Activated CD4-positive, alpha-beta T cell treated with anti-CD3 and anti-CD28 coated beads, Interleukin-2, amount 10 ng/mL, durations not matched to agents 24 days and 14 days (primary cell): ENCODE results near the gene BIRC3. TPM values are rescaled to one million over a fixed set of nuclear protein-coding genes. Genes with fewer than 3 reads are reported as not detected.
"Not testable (repeated sequence)": the region's sequence is repeated elsewhere in the genome, so short reads cannot be mapped to it uniquely, and the experiment has no call there.

Experiments used
- DNase-seq: peaks from one replicate; pipeline ENCODE4 v3.0.0; 2022
- H3K27ac Mint-ChIP-seq: one replicate; pipeline ENCODE4 v1.8.0; 2022; ENCODE audit warnings: mild to moderate bottlenecking, mixed read lengths
- H3K27me3 Mint-ChIP-seq: one replicate; pipeline ENCODE4 v1.8.0; 2022; ENCODE audit warnings: mixed read lengths
- H3K36me3 Mint-ChIP-seq: one replicate; pipeline ENCODE4 v1.8.0; 2022; ENCODE audit warnings: low read depth, mild to moderate bottlenecking, mixed read lengths
- H3K4me1 Mint-ChIP-seq: one replicate; pipeline ENCODE4 v1.8.0; 2021; ENCODE audit warnings: mixed read lengths
- H3K4me3 Mint-ChIP-seq: one replicate; pipeline ENCODE4 v1.8.0; 2022; ENCODE audit warnings: mild to moderate bottlenecking, moderate library complexity, mixed read lengths
- H3K9me3 Mint-ChIP-seq: one replicate; pipeline ENCODE4 v1.8.0; 2021; ENCODE audit warnings: mixed read lengths
- intact Hi-C: fragments of 100-400 bp; cut with micrococcal nuclease; formaldehyde crosslinking; loops from one replicate; pipeline ENCODE4 v1.15.1; 2023
- total RNA-seq: library from RNA; stranded (reverse); gene quantifications from 2 replicates; pipeline ENCODE4 v1.2.3, GENCODE V29; 2022

The BIRC3 gene
- total RNA-seq, 1 donor from 2014 or later = 100 TPM

DNA sequence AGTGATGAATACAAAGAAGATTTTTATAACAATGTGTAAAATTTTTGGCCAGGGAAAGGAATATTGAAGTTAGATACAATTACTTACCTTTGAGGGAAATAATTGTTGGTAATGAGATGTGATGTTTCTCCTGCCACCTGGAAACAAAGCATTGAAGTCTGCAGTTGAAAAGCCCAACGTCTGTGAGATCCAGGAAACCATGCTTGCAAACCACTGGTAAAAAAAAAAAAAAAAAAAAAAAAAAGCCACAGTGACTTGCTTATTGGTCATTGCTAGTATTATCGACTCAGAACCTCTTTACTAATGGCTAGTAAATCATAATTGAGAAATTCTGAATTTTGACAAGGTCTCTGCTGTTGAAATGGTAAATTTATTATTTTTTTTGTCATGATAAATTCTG is 5.3 kb downstream of the BIRC3 start:
- Mint-ChIP-seq H3K9me3 (no peaks in the 10 kb centered on the region), H3K27me3 (no peaks in the 10 kb centered on the region), H3K4me1 (peaks cover 50% of the 10 kb centered on the region), H3K36me3 (peaks cover 70% of the 10 kb centered on the region), H3K4me3 (peak overlapping the region; percentile 82), H3K27ac (peak overlapping the region; percentile 69)
- intact Hi-C loops = no loop called here
- DNase-seq = no peak

DNA sequence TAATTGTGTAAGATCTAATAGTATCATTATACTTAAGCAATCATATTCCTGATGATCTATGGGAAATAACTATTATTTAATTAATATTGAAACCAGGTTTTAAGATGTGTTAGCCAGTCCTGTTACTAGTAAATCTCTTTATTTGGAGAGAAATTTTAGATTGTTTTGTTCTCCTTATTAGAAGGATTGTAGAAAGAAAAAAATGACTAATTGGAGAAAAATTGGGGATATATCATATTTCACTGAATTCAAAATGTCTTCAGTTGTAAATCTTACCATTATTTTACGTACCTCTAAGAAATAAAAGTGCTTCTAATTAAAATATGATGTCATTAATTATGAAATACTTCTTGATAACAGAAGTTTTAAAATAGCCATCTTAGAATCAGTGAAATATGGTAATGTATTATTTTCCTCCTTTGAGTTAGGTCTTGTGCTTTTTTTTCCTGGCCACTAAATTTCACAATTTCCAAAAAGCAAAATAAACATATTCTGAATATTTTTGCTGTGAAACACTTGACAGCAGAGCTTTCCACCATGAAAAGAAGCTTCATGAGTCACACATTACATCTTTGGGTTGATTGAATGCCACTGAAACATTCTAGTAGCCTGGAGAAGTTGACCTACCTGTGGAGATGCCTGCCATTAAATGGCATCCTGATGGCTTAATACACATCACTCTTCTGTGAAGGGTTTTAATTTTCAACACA is 6.4 kb downstream of the BIRC3 start:
- Mint-ChIP-seq H3K27me3 (no peaks in the 10 kb centered on the region), H3K9me3 (no peaks in the 10 kb centered on the region), H3K4me3 (no peak overlapping the region), H3K36me3 (peaks cover 73% of the 10 kb centered on the region), H3K27ac (no peak overlapping the region), H3K4me1 (peaks cover 47% of the 10 kb centered on the region)
- DNase-seq = no peak
- intact Hi-C loops = loop anchor here (2.0 kb wide), 1 partner anchor 73 kb away; no protein-coding TSS in a partner anchor

DNA sequence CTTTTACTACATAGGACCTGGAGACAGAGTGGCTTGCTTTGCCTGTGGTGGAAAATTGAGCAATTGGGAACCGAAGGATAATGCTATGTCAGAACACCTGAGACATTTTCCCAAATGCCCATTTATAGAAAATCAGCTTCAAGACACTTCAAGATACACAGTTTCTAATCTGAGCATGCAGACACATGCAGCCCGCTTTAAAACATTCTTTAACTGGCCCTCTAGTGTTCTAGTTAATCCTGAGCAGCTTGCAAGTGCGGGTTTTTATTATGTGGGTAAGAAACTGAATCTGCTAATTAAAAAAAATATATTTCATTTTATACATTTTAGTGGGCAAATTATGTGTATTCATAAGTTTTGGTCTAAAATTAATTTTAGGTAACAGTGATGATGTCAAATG is 7.8 kb downstream of the BIRC3 start:
- H3K27me3 Mint-ChIP-seq = no peaks in the 10 kb centered on the region
- no peaks in the 10 kb centered on the region for H3K9me3 Mint-ChIP-seq
- no peak for DNase-seq
- intact Hi-C loops = loop anchor here (1.0 to 2.0 kb wide), 2 partner anchors 37 to 72 kb away; no protein-coding TSS in a partner anchor
- peaks cover 74% of the 10 kb centered on the region for H3K36me3 Mint-ChIP-seq
- H3K4me3 Mint-ChIP-seq = peak overlapping the region; percentile 17
- H3K27ac Mint-ChIP-seq = no peak overlapping the region
- peaks cover 42% of the 10 kb centered on the region for H3K4me1 Mint-ChIP-seq

DNA sequence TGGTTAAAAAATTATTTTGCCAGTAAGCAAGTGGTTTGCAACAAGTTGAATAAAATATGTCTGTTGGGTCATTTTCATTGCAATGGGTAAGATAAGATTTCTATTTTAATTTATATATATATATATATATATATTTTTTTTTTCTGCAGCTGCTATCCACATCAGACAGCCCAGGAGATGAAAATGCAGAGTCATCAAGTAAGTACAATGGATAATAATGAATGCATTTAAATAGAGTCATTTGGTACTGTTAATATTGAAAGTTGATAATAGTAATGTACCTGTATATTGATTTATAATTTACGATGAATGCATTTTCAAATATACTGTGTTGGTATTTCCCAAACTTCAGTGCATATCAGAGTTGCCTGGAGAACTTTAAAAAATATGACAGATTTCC is 11.5 kb downstream of the BIRC3 start:
- no peaks in the 10 kb centered on the region for H3K9me3 Mint-ChIP-seq
- H3K36me3 Mint-ChIP-seq = peaks cover 76% of the 10 kb centered on the region
- peaks cover 33% of the 10 kb centered on the region for H3K4me1 Mint-ChIP-seq
- H3K4me3 Mint-ChIP-seq = no peak overlapping the region
- H3K27me3 Mint-ChIP-seq = no peaks in the 10 kb centered on the region
- DNase-seq = no peak
- intact Hi-C loops = no loop called here
- no peak overlapping the region for H3K27ac Mint-ChIP-seq

DNA sequence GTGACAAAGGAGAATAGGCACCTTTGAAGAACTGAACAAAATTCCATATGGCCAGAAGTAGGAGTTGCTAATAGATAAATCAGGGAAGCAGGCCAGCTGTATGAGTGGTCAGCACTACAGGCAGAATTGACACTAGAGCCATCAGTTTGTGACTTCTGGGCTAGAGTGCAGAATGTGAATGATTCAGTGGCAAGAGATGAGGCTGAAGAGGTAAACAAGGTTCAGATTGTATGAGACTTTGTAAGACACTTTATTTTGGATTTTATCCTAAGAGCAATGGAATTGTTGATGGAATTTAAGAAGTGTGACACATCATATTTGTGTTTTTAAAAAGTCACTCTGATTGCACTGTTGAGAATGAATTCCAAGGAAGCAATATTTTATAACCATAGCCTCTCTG is 12.9 kb downstream of the BIRC3 start:
- Mint-ChIP-seq H3K4me3 (no peak overlapping the region), H3K27ac (peak overlapping the region; percentile 16), H3K36me3 (peaks cover 72% of the 10 kb centered on the region), H3K27me3 (no peaks in the 10 kb centered on the region), H3K4me1 (peaks cover 25% of the 10 kb centered on the region), H3K9me3 (no peaks in the 10 kb centered on the region)
- DNase-seq = no peak
- intact Hi-C loops = no loop called here

DNA sequence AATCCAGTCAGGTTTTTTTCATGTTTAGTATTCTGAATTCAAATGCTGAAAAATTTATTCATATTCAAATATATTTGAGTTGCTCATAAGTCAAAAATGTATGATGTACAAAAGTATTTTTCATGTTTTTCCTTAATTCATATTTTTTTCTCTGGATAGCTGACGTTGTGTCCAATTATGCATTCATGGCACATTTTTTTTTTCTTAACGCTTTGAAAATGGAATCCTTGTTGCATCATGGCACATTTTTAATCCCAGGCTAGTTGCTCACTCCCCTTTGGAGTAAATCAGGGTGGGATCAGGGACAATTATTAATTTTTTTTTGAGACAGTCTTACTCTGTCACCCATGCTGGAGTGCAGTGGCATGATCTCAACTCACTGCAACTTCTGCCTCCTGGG is 14.1 kb downstream of the BIRC3 start:
- no peak for DNase-seq
- H3K36me3 Mint-ChIP-seq = peaks cover 67% of the 10 kb centered on the region
- no peaks in the 10 kb centered on the region for H3K27me3 Mint-ChIP-seq
- H3K27ac Mint-ChIP-seq = no peak overlapping the region
- H3K9me3 Mint-ChIP-seq = no peaks in the 10 kb centered on the region
- peaks cover 23% of the 10 kb centered on the region for H3K4me1 Mint-ChIP-seq
- H3K4me3 Mint-ChIP-seq = no peak overlapping the region
- intact Hi-C loops = no loop called here

DNA sequence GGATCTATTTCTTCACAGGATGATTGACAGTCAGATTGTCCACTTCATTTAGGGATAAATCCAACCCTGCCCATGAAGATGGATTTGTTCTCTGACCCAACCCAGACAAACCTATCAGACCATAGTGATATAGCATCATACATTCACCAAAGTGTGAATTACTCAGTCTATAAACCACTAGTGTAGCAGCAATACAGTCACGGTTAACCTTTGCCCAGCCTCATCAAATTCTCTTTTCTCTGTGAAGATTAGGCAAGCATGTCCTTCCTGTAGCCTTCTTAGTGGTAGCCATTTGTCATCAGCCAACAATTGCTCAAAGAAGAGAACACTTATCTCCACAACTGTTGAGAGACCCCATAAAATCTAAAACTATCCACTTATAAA is 15.3 kb downstream of the BIRC3 start:
- Mint-ChIP-seq H3K36me3 (peaks cover 65% of the 10 kb centered on the region), H3K4me1 (peaks cover 18% of the 10 kb centered on the region), H3K4me3 (no peak overlapping the region), H3K27ac (no peak overlapping the region), H3K9me3 (no peaks in the 10 kb centered on the region), H3K27me3 (no peaks in the 10 kb centered on the region)
- intact Hi-C loops = no loop called here
- no peak for DNase-seq

DNA sequence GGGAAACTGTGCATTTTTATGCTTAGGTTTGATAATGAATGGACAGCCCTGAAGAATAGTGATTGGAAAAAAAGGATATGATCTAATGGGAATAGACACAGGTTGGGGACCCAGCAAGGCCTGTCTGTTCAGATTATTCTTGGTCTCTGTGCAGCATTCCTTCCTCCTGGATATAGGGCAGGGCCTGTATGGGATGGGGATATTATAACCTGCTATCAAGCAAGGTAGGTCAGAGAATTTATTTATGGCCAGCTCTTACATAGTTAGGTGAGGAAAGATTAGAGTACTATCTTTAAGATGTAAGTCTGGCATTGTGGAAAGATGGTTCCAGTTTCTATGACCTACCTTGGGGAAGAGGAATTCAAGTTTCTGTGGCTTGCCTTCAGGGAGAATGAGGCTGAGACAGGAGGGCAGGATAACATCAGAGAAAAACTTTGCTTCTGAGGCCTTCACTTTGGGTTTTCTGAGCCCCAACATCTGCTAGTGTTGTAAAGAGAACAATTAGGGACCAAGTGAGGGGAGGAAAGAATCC is 21.3 kb downstream of the BIRC3 start:
- Mint-ChIP-seq H3K27ac (peak overlapping the region; percentile 64), H3K9me3 (no peaks in the 10 kb centered on the region), H3K36me3 (peaks cover 35% of the 10 kb centered on the region), H3K27me3 (no peaks in the 10 kb centered on the region), H3K4me1 (peaks cover 18% of the 10 kb centered on the region), H3K4me3 (no peak overlapping the region)
- intact Hi-C loops = no loop called here
- no peak for DNase-seq

DNA sequence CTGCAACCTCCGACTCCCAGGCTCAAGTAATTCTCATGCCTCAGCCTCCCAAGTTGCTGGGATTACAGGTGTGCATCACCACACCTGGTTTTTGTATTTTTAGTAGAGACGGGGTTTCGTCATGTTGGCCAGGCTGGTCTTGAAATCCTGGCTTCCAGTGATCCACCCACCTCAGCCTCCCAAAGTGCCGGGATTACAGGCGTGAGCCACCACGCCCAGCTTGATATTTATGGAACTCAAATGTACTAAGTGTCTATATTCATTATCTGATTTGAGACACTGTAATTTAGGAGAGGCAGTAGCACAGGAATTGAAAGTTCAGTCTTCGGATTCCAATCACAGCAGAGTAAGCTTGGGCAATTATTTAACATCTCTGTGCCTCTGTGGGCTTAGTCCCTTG is 24.0 kb downstream of the BIRC3 start:
- not testable (repeated sequence) for H3K9me3 Mint-ChIP-seq, H3K4me3 Mint-ChIP-seq, H3K27ac Mint-ChIP-seq, H3K27me3 Mint-ChIP-seq, DNase-seq
- intact Hi-C loops = loop anchor here (1.0 kb wide), 4 partner anchors 53 to 325 kb away; no protein-coding TSS in a partner anchor
- H3K4me1 Mint-ChIP-seq = peaks cover 23% of the 10 kb centered on the region
- H3K36me3 Mint-ChIP-seq = peaks cover 25% of the 10 kb centered on the region

DNA sequence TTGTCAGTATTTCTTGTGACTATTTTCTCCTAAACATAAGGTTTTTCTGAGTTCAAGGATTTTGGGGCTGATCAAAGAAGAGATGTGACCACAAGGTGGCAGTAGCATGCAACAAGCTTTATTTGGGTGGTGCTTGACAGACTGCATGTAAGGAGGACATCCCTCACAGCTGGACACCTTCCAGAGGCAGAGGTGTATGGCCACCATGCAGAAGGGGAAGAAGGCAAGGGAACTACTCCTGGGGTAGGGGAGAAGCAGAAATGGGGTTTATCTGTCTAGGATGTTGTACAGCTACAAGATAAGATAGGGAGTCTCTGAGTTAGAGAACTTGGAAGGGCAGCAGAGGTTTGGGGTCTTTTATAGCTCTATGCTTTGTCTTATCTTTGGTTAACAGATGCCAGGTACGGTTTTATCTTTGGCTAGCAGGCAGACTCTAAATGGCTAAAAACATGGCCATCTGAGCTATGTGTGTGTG is 24.6 kb downstream of the BIRC3 start:
- Mint-ChIP-seq H3K4me3 (no peak overlapping the region), H3K9me3 (no peaks in the 10 kb centered on the region), H3K36me3 (peaks cover 22% of the 10 kb centered on the region), H3K27me3 (no peaks in the 10 kb centered on the region), H3K4me1 (peaks cover 28% of the 10 kb centered on the region), H3K27ac (no peak overlapping the region)
- intact Hi-C loops = loop anchor here (1.0 kb wide), 4 partner anchors 54 to 324 kb away; no protein-coding TSS in a partner anchor
- peak; percentile 92 for DNase-seq

DNA sequence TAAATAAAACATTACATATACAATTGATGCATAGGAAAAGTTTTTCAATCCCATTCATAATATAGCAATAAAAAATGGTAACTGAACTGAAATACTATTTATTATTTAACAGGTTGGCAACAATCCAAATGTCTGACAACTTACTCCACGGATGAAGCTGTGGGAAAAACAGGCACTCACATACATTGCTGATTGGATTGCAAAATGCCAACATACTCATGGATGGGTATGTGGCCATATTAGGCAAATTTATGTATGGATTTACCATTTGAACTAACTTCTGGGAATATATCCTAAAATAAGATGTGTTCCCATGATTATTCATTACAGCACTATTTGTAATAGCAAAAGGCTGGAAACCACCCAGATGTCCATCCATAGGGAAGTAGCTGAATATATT is 26.5 kb downstream of the BIRC3 start:
- H3K9me3 Mint-ChIP-seq = no peaks in the 10 kb centered on the region
- peaks cover 32% of the 10 kb centered on the region for H3K4me1 Mint-ChIP-seq
- no peak for DNase-seq
- peaks cover 11% of the 10 kb centered on the region for H3K36me3 Mint-ChIP-seq
- H3K27ac Mint-ChIP-seq = no peak overlapping the region
- H3K4me3 Mint-ChIP-seq = no peak overlapping the region
- intact Hi-C loops = no loop called here
- no peaks in the 10 kb centered on the region for H3K27me3 Mint-ChIP-seq

DNA sequence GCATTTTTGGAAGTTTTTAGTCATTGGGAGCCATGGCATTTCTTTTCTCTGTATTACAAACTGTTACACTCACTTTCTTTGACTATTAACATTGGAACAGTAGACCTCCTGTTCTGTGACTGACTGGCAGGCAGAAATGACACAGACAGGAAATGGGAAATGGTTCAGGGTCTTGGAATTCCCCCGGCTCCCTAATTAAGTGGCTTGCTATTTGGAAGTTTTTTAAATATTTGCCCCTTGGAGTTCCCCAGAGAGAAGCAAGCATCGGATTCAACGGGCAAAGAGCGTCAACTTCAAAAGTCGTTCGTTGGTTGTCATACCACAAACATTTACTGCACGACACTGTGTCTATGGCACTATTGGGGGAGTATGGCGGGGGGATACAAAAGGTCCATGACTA is 28.6 kb downstream of the BIRC3 start:
- no peak for DNase-seq
- peak overlapping the region; percentile 99 for H3K4me3 Mint-ChIP-seq
- peak overlapping the region; percentile 99 for H3K27ac Mint-ChIP-seq
- intact Hi-C loops = loop anchor here (2.0 kb wide), 2 partner anchors 15 to 51 kb away; no protein-coding TSS in a partner anchor
- peaks cover 16% of the 10 kb centered on the region for H3K36me3 Mint-ChIP-seq
- H3K4me1 Mint-ChIP-seq = peaks cover 37% of the 10 kb centered on the region
- H3K9me3 Mint-ChIP-seq = no peaks in the 10 kb centered on the region
- H3K27me3 Mint-ChIP-seq = no peaks in the 10 kb centered on the region

DNA sequence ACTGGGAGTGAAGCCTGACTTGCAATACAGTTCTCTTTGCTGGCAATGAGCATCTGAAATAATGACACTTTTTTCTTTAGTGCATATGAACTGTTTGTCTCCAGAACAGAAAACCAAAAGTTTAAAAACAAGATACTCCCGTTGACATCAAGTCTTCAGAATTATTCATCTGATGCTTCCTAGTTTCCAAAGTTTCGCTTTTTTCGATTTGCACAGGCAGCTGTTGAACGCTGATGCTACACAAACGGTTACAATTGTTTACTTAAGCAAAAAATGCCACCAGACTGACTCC is 29.1 kb downstream of the BIRC3 start:
- Mint-ChIP-seq H3K27ac (peak overlapping the region; percentile 99), H3K4me3 (peak overlapping the region; percentile 99), H3K9me3 (no peaks in the 10 kb centered on the region), H3K27me3 (no peaks in the 10 kb centered on the region), H3K36me3 (peaks cover 18% of the 10 kb centered on the region), H3K4me1 (peaks cover 37% of the 10 kb centered on the region)
- DNase-seq = no peak
- intact Hi-C loops = loop anchor here (2.0 kb wide), 2 partner anchors 14 to 50 kb away; no protein-coding TSS in a partner anchor

DNA sequence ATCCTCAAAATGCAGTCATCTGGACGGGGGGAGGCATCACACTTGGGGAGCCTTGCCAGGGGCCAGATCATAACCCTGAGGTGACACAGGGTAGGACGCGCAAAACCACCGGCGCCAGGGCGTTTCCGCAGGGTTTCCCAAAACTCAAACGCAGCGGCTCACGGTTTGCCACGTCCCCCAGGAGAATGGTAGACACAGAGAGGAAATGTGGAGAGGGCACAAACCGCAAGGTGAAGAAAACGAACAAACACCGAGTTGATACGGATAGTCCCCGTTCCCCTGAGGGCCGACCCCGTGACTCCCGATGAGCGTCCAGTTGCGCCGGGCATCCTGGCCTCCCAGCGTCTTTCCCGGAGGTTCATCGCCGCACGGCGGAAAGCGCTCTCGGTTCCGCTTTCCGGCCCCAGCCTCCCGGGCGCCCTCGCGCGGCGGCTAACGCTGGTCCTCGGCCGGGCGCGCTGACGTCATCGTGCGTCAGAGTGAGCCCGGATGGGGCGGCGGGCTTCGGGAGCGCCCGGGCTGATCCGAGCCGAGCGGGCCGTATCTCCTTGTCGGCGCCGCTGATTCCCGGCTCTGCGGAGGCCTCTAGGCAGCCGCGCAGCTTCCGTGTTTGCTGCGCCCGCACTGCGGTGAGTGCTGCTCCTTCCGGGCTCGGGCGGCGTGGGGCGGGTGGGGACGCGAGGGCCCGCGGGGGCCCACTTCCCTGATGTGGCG is 29.6 kb downstream of the BIRC3 start, which contains the start of gene BIRC2:
Gene BIRC2, plus strand, starts transcription at position 467 of the 714 bp plus-strand sequence. CDS start 2,641 bp downstream, outside the sequence.
- DNase-seq = peak; percentile 99
- Mint-ChIP-seq H3K9me3 (no peaks in the 10 kb centered on the region), H3K27me3 (no peaks in the 10 kb centered on the region), H3K4me3 (peak within 1 kb of the TSS; percentile 99), H3K36me3 (peaks cover 22% of the 10 kb centered on the region), H3K4me1 (peaks cover 36% of the 10 kb centered on the region), H3K27ac (peak within 1 kb of the TSS; percentile 99)
- intact Hi-C loops = loop anchor here (1.0 to 2.0 kb wide), 6 partner anchors 14 to 252 kb away; partner anchors contain the start of genes BIRC3 and TMEM123
